NOMO-1 (cell line): Measurements from ENCODE around the gene PTBP2.

Experiments used
- DNase-seq, 2 experiments: peaks; one replicate each; lab custom pipeline; 2025; ENCODE audit not compliant: unreplicated experiment in 2 of 2; lab: John Stamatoyannopoulos, UW

The PTBP2 gene

DNA sequence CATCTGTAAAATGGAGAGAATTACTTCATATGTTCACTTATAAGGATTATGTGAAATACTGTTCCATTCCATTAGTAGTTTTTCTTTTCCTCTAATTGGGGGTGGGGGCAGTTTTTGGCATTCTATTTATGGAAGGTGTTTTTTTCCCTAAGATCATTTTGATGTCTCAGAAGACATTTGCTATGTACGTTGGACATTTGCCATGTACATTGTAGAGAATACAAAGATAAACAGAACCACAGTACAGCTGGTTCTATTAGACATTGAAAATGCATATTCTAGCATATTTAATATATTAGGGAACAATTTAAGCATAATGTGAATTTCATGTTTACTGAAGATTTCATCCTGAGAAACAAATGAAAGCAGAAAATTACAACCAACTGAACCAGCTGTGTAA, 98.5 kb downstream of the PTBP2 start:
- DNase-seq: no peak

DNA sequence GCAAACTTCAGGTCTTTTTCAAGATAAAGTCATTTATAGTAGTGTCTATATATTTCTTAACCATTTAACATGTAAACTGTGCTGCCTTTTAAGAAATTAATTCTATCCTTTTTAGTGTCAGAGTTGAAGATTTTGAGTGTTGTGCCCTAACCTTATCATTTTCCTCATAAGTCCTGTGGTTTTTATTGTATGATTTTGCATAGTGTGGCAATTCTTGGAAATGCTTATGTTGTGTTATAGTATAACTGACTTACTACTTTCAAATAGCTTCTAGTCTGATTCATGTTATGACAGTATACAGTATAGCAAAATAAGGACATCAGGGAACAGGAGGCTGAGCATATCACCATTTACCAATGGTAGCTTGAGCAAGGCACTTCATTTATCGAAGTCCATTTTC, 99.1 kb downstream of the PTBP2 start:
- DNase-seq: no peak

- no peak for DNase-seq
Observed at GRCh38 chr1:96825231-96825630, 103.6 kb downstream of the PTBP2 start.

- DNase-seq: no peak
Observed at GRCh38 chr1:96825950-96826576, 104.5 kb downstream of the PTBP2 start.

DNA sequence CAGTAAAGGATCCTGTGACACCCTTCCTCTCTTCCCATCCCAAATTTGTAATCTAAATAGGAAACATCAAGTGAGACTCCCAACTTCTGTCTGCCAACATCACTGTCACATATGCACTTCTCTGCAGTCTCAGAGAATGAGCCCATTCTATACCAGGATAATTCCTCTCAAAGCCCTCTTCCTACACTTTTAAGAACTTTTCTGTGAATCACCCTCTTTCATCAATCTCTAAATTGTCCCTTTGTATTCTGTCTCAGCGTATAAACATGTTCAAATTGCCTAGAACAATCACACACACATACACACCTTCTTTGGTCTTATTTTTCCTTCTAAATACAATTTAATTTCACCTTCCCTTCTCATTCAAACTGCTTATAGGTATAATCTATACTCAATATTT, 111.8 kb downstream of the PTBP2 start:
- DNase-seq: no peak

DNA sequence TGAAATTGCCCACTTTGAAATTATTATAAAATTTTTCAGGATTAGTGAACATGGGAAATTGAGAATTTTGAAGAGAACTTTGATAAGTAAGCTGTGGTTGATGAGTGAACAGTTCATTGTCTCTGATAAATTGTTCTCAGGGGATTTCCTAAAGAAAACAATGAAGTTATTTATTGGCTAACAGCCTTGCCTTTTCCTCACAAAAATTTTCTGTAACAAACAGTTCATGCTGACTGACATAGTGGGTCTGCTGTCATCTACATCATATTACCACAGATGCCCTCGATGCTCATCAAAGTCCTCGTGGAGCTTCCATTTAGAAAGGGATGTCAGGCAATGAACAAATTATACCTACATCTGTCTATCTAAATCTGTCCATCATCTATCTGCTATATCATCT, 113.4 kb downstream of the PTBP2 start:
- no peak for DNase-seq

DNA sequence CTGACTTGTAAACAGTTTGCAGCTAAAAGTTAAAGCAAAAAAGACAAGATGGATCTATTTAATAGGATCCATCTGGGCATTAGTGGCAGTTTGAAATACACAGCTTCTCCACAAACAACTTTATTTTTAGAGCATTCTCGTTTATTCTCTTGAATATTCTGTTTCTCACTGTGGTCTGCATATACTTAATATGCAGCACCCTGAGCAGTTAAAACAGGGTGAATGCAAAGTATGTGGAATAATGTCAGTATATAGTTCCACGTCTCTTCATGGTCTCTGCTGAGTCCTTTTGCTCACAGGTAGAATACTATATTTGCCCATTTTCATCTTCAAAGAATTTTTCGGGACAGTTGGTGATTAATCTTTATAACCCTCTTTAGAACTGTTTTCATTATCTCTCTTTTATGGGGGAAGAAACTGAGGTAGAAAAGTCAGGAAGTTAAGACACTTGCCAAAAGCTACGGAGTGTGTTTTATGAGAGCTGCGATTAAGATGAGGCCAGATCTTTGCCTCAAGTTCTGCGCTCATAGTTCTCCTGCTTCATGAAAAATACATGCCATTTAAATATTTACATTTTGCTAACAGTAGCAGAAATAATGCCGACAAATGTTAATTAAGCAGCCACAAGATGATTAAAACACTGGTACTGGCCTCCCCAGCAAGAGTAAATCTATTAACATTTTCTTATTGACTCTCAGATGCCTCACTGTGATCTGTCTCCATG, 115.6 kb downstream of the PTBP2 start:
- no peak for DNase-seq

DNA sequence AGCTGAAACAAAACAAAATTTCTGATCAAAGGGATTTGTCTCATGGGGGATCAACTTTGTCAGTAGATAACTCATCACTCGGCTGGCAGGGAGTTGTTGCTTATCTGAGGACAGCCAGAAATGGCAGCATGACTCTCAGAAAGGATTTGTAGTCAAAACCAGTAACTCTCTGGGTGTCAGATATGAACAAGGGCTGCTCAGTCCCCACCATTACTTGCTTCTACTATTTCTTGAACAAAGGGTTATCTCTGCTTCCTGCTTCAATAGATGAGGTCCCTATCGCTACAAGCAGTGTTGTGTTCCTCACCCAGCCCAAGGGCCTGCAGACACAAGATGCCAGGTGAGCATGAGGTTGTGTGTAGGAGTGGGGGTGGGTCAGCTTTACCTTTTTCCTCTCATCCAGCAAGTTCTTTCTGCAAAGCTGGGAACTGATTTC, 116.2 kb downstream of the PTBP2 start:
- DNase-seq: no peak

DNA sequence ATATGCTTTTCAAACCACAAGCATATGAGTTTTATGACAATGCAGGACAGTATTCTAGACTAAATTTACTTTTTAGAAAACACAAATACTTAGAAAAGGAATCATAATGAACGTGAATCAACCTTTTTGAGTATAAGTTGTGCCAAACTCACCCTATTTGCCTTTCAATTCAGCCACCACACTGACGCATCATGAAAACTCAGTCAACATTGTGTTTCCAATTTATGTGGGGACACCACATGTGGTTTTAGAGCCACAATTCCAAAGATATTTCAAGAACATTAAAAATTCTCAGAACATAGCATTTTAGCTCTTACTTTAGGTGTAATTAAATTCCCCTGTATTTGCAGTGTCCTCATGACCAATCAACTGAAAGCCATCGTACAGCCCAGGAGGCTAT, 118.8 kb downstream of the PTBP2 start:
- DNase-seq: no peak

GRCh38 chr1:96842215-96842614, 120.6 kb downstream of the PTBP2 start:
- DNase-seq: peak; percentile 43 to 56

- DNase-seq: peak; percentile 7 to 59
Observed at GRCh38 chr1:96843196-96843595, 121.6 kb downstream of the PTBP2 start.

GRCh38 chr1:96843601-96844000, 122.0 kb downstream of the PTBP2 start:
- no peak for DNase-seq

- DNase-seq: peak; percentile 16 to 36
Observed at GRCh38 chr1:96845464-96845863, 123.9 kb downstream of the PTBP2 start.

- DNase-seq: no peak
Observed at GRCh38 chr1:96861836-96862235, 140.3 kb downstream of the PTBP2 start.

- no peak for DNase-seq
Observed at GRCh38 chr1:96863449-96863848, 141.9 kb downstream of the PTBP2 start.
